Tracheal epithelial cell (primary cell): Measurements from ENCODE around the gene PPP2R5C. TPM values are rescaled to one million over a fixed set of nuclear protein-coding genes. Genes with fewer than 3 reads are reported as not detected.

Source experiments
- total RNA-seq: library from RNA; depleted of rRNA; stranded (reverse); fragments of >200 nt; gene quantifications from 2 replicates; pipeline ENCODE4 v1.2.1, GENCODE V29; 2014

The PPP2R5C gene
- 54.2 and 102 TPM in 2 replicates for total RNA-seq

GRCh38 chr14:101761032-101761880 is at the start of gene PPP2R5C:
TSS of gene PPP2R5C (plus strand) at chr14:101761709. CDS start at chr14:101761894, 185 bp downstream.

GRCh38 chr14:101964297-101965180 is 203.0 kb downstream of the PPP2R5C start, which contains the start of gene DYNC1H1:
TSS of gene DYNC1H1 (plus strand) at chr14:101964573. CDS start at chr14:101964692, 119 bp downstream.

Other genes starting within 250 kb of the PPP2R5C start
- gene DIO3, start 200.2 kb upstream of the PPP2R5C start, total RNA-seq: not detected in 2 replicates
- gene DYNC1H1, start 202.9 kb downstream of the PPP2R5C start, total RNA-seq: 296 and 381 TPM in 2 replicates